Measurements from ENCODE around the gene ABHD8.

The ABHD8 gene

GRCh38 chr19:17304386-17305215, 1.4 kb upstream of the ABHD8 start:
- Histone ChIP-seq H3K4me2 (ENCODE audit: low read length) (peak overlapping the region; percentile 41), H3K4me3 (ENCODE audit: low read length) (peak overlapping the region; percentile 89; the same call in 1 of the 2 replicates), H3F3A (ENCODE audit: control insufficient read depth, insufficient read depth) (peaks cover 6% of the 10 kb centered on the region), H3K36me3 (ENCODE audit: control insufficient read depth, low read length) (peaks cover 13% of the 10 kb centered on the region), H3K9me3 (ENCODE audit: control insufficient read depth, insufficient read depth, low read length) (no peaks in the 10 kb centered on the region), H3K27me3 (ENCODE audit: control insufficient read depth, low read length) (no peaks in the 10 kb centered on the region), H3K79me2 (ENCODE audit: control insufficient read depth, low read length) (peaks cover 24% of the 10 kb centered on the region), H4K20me1 (ENCODE audit: control insufficient read depth, insufficient read depth, low read depth, low read length) (no peaks in the 10 kb centered on the region), H3K9me2 (replicated peaks; ENCODE audit: control insufficient read depth, low read length) (no peaks in the 10 kb centered on the region), H3K4me1 (ENCODE audit: control insufficient read depth, low read length) (peaks cover 42% of the 10 kb centered on the region), H3K27ac (ENCODE audit: low read depth, low read length) (0 out of 2 replicates have a peak overlapping the region, but pooled peaks have one; percentile 10)
- TF ChIP-seq EZH2phosphoT487 (IDR thresholded peaks at IDR 0.05; ENCODE audit: borderline replicate concordance, low read length) (no peak), CTCF (IDR thresholded peaks at IDR 0.05; ENCODE audit: low read depth, low read length, poor library complexity, severe bottlenecking) (no peak)

GRCh38 chr19:17303940-17304267, 679 bp upstream of the ABHD8 start:
- no peak overlapping the region for H3K27ac ChIP-seq (ENCODE audit: low read depth, low read length)
- peaks cover 10% of the 10 kb centered on the region; the same call in 1 of the 2 replicates for H3K36me3 ChIP-seq (ENCODE audit: control insufficient read depth, low read length)
- no peak for TF ChIP-seq EZH2phosphoT487 (IDR thresholded peaks at IDR 0.05; ENCODE audit: borderline replicate concordance, low read length)
- no peak for TF ChIP-seq CTCF (IDR thresholded peaks at IDR 0.05; ENCODE audit: low read depth, low read length, poor library complexity, severe bottlenecking)
- peaks cover 6% of the 10 kb centered on the region for H3F3A ChIP-seq (ENCODE audit: control insufficient read depth, insufficient read depth)
- no peaks in the 10 kb centered on the region for H3K9me3 ChIP-seq (ENCODE audit: control insufficient read depth, insufficient read depth, low read length)
- H3K79me2 ChIP-seq (ENCODE audit: control insufficient read depth, low read length) = peaks cover 21% of the 10 kb centered on the region
- H3K4me1 ChIP-seq (ENCODE audit: control insufficient read depth, low read length) = peaks cover 42% of the 10 kb centered on the region
- H4K20me1 ChIP-seq (ENCODE audit: control insufficient read depth, insufficient read depth, low read depth, low read length) = no peaks in the 10 kb centered on the region
- H3K4me2 ChIP-seq (ENCODE audit: low read length) = peak overlapping the region; percentile 95
- no peaks in the 10 kb centered on the region for H3K27me3 ChIP-seq (ENCODE audit: control insufficient read depth, low read length)
- peak overlapping the region; percentile 81 for H3K4me3 ChIP-seq (ENCODE audit: low read length)
- no peaks in the 10 kb centered on the region for H3K9me2 ChIP-seq (replicated peaks; ENCODE audit: control insufficient read depth, low read length)

GRCh38 chr19:17302391-17303166, 646 bp downstream of the ABHD8 start:
- Histone ChIP-seq H3K4me1 (ENCODE audit: control insufficient read depth, low read length) (peaks cover 38% of the 10 kb centered on the region), H3K9me3 (ENCODE audit: control insufficient read depth, insufficient read depth, low read length) (0 out of 2 replicates have a peak, but pooled peaks cover 2% of the 10 kb centered on the region), H3K4me3 (ENCODE audit: low read length) (peak overlapping the region; percentile 81), H3K36me3 (ENCODE audit: control insufficient read depth, low read length) (peaks cover 14% of the 10 kb centered on the region), H3F3A (ENCODE audit: control insufficient read depth, insufficient read depth) (peaks cover 6% of the 10 kb centered on the region), H3K79me2 (ENCODE audit: control insufficient read depth, low read length) (peaks cover 17% of the 10 kb centered on the region), H4K20me1 (ENCODE audit: control insufficient read depth, insufficient read depth, low read depth, low read length) (no peaks in the 10 kb centered on the region), H3K27ac (ENCODE audit: low read depth, low read length) (no peak overlapping the region), H3K4me2 (ENCODE audit: low read length) (peak overlapping the region; percentile 95), H3K9me2 (replicated peaks; ENCODE audit: control insufficient read depth, low read length) (no peaks in the 10 kb centered on the region), H3K27me3 (ENCODE audit: control insufficient read depth, low read length) (no peaks in the 10 kb centered on the region)
- TF ChIP-seq CTCF (IDR thresholded peaks at IDR 0.05; ENCODE audit: low read depth, low read length, poor library complexity, severe bottlenecking) (no peak), EZH2phosphoT487 (IDR thresholded peaks at IDR 0.05; ENCODE audit: borderline replicate concordance, low read length) (no peak)
